Kidney capillary endothelial cell (primary cell): ENCODE measurements around the gene ZNF366.
A peak's percentile ranks its signal among the peaks of the same experiment; 100 is the strongest.

Source experiments
- DNase-seq: peaks from one replicate; pipeline ENCODE4 v3.0.0-alpha.2; 2018; ENCODE audit warnings: low spot score

The ZNF366 gene

GRCh38 chr5:72464071-72464470 is 43.1 kb downstream of the ZNF366 start:
- DNase-seq: no peak

- no peak for DNase-seq
Measured at GRCh38 chr5:72463449-72464052, 43.7 kb downstream of the ZNF366 start.

GRCh38 chr5:72460413-72460812 is 46.8 kb downstream of the ZNF366 start:
- no peak for DNase-seq

- DNase-seq: no peak
Measured at GRCh38 chr5:72459913-72460312, 47.3 kb downstream of the ZNF366 start.

- DNase-seq: no peak
Measured at GRCh38 chr5:72459089-72459661, 48.0 kb downstream of the ZNF366 start.

- no peak for DNase-seq
Measured at GRCh38 chr5:72458407-72458806, 48.8 kb downstream of the ZNF366 start.

- no peak for DNase-seq
Measured at GRCh38 chr5:72457491-72457890, 49.7 kb downstream of the ZNF366 start.

- no peak for DNase-seq
Measured at GRCh38 chr5:72456391-72457074, 50.7 kb downstream of the ZNF366 start.

GRCh38 chr5:72455476-72455875 is 51.7 kb downstream of the ZNF366 start:
- DNase-seq: peak; percentile 52

- no peak for DNase-seq
Measured at GRCh38 chr5:72454996-72455395, 52.2 kb downstream of the ZNF366 start.

- DNase-seq: no peak
Measured at GRCh38 chr5:72453246-72453775, 53.9 kb downstream of the ZNF366 start.

GRCh38 chr5:72452515-72453245 is 54.5 kb downstream of the ZNF366 start:
- DNase-seq: peak; percentile 96

- DNase-seq: peak; percentile 87
Measured at GRCh38 chr5:72451741-72452505, 55.3 kb downstream of the ZNF366 start.

GRCh38 chr5:72448368-72448767 is 58.8 kb downstream of the ZNF366 start:
- DNase-seq: no peak

- no peak for DNase-seq
Measured at GRCh38 chr5:72447751-72448150, 59.5 kb downstream of the ZNF366 start.

GRCh38 chr5:72445969-72446368 is 61.2 kb downstream of the ZNF366 start:
- no peak for DNase-seq

- DNase-seq: no peak
Measured at GRCh38 chr5:72443883-72444282, 63.3 kb downstream of the ZNF366 start.

GRCh38 chr5:72441862-72442540 is 65.2 kb downstream of the ZNF366 start:
- DNase-seq: peak; percentile 97

GRCh38 chr5:72441094-72441723 is 66.0 kb downstream of the ZNF366 start:
- no peak for DNase-seq

GRCh38 chr5:72440207-72440638 is 67.0 kb downstream of the ZNF366 start:
- no peak for DNase-seq

GRCh38 chr5:72439192-72439591 is 68.0 kb downstream of the ZNF366 start:
- DNase-seq: no peak
